ENCODE results near the gene TRIM29. TPM values are rescaled to one million over a fixed set of nuclear protein-coding genes. Genes with fewer than 3 reads are reported as not detected.
"Not testable (repeated sequence)": the region's sequence is repeated elsewhere in the genome, so short reads cannot be mapped to it uniquely, and the experiment has no call there.

The TRIM29 gene
- total RNA-seq, 1 donor from 2014 or later, result not detected

- peaks cover 4% of the 10 kb centered on the region for H3K36me3 Mint-ChIP-seq (ENCODE audit: low read depth, unreplicated experiment)
Measured at GRCh38 chr11:120182372-120182771, 44.5 kb upstream of the TRIM29 start.

DNA sequence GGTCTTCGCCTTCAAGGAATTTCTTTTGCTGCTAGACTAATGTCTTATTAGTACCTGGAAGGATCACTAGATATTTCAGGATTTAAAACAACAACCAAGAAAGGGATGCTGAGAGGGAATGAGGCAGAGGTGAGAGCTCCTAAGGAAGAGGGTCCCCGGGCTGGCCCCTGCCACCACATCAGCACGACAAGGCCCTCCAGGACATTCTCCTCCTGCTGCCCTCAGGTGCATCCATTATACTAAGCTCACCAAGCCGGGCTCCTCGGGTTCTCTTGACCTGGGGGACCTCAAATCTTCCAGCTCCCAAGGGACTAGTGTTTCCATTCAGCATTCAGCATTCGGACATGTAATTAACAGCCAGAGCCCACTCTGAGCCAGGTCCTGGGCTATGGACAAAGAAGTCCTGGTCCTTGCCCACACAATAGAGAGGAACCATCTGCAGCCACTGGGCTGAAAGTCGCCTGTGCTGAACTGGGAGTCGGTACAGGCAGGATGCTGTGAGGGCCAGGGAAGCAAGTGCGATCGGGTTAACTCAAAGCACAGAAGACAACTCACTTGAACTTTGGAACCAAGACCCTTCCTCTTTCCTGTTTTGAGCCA, 43.6 kb upstream of the TRIM29 start:
- Mint-ChIP-seq H3K36me3 (ENCODE audit: low read depth, unreplicated experiment) (peaks cover 4% of the 10 kb centered on the region), H3K27me3 (ENCODE audit: unreplicated experiment) (peaks cover 7% of the 10 kb centered on the region), H3K27ac (ENCODE audit: unreplicated experiment) (no peak overlapping the region), H3K9me3 (ENCODE audit: unreplicated experiment) (no peaks in the 10 kb centered on the region), H3K4me1 (ENCODE audit: unreplicated experiment) (peaks cover 24% of the 10 kb centered on the region), H3K4me3 (ENCODE audit: unreplicated experiment) (no peak overlapping the region)
- TF ChIP-seq, protein P1, sequence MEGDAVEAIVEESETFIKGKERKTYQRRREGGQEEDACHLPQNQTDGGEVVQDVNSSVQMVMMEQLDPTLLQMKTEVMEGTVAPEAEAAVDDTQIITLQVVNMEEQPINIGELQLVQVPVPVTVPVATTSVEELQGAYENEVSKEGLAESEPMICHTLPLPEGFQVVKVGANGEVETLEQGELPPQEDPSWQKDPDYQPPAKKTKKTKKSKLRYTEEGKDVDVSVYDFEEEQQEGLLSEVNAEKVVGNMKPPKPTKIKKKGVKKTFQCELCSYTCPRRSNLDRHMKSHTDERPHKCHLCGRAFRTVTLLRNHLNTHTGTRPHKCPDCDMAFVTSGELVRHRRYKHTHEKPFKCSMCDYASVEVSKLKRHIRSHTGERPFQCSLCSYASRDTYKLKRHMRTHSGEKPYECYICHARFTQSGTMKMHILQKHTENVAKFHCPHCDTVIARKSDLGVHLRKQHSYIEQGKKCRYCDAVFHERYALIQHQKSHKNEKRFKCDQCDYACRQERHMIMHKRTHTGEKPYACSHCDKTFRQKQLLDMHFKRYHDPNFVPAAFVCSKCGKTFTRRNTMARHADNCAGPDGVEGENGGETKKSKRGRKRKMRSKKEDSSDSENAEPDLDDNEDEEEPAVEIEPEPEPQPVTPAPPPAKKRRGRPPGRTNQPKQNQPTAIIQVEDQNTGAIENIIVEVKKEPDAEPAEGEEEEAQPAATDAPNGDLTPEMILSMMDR (IDR thresholded peaks at IDR 0.05; ENCODE audit: unreplicated experiment), result no peak
- DNase-seq (ENCODE audit: low spot score), result no peak

More at GRCh38 chr11:120182372-120182771, 44.5 kb upstream of the TRIM29 start:
- Mint-ChIP-seq H3K9me3 (ENCODE audit: unreplicated experiment) (no peaks in the 10 kb centered on the region), H3K4me1 (ENCODE audit: unreplicated experiment) (peaks cover 32% of the 10 kb centered on the region), H3K4me3 (ENCODE audit: unreplicated experiment) (no peak overlapping the region), H3K27me3 (ENCODE audit: unreplicated experiment) (peaks cover 13% of the 10 kb centered on the region), H3K27ac (ENCODE audit: unreplicated experiment) (no peak overlapping the region)
- no peak for DNase-seq (ENCODE audit: low spot score)
- TF ChIP-seq, protein P1 (IDR thresholded peaks at IDR 0.05; ENCODE audit: unreplicated experiment), result no peak

- no peak for DNase-seq (ENCODE audit: low spot score)
- TF ChIP-seq, protein P1 (IDR thresholded peaks at IDR 0.05; ENCODE audit: unreplicated experiment), result peak; percentile 23
- Mint-ChIP-seq H3K4me3 (ENCODE audit: unreplicated experiment) (no peak overlapping the region), H3K27ac (ENCODE audit: unreplicated experiment) (no peak overlapping the region), H3K27me3 (ENCODE audit: unreplicated experiment) (peaks cover 9% of the 10 kb centered on the region), H3K36me3 (ENCODE audit: low read depth, unreplicated experiment) (peaks cover 4% of the 10 kb centered on the region), H3K9me3 (ENCODE audit: unreplicated experiment) (no peaks in the 10 kb centered on the region), H3K4me1 (ENCODE audit: unreplicated experiment) (peaks cover 22% of the 10 kb centered on the region)
Measured at GRCh38 chr11:120180551-120181232, 42.8 kb upstream of the TRIM29 start.

DNA sequence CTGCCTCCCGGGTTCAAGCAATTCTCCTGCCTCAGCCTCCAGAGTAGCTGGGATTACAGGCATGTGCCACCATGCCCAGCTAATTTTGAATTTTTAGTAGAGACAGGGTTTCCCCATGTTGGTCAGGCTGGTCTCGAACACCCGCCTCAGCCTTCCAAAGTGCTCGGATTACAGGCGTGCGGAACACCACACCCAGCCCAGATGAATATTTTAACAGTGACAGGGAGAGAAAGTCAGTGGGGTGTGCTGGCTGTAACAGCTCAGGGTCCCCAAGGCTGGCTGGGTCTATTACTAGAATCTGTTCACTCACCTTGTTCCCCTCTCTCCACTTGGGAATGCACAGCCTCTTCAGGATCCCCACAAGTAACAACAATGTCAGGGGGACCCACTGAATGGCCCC, 42.1 kb upstream of the TRIM29 start:
- not testable (repeated sequence) for DNase-seq (ENCODE audit: low spot score); H3K36me3 Mint-ChIP-seq (ENCODE audit: low read depth, unreplicated experiment); H3K9me3 Mint-ChIP-seq (ENCODE audit: unreplicated experiment); H3K27me3 Mint-ChIP-seq (ENCODE audit: unreplicated experiment)
- Mint-ChIP-seq H3K4me1 (ENCODE audit: unreplicated experiment) (peaks cover 19% of the 10 kb centered on the region), H3K27ac (ENCODE audit: unreplicated experiment) (peak overlapping the region; percentile 61), H3K4me3 (ENCODE audit: unreplicated experiment) (peak overlapping the region; percentile 60)

- Mint-ChIP-seq H3K36me3 (ENCODE audit: low read depth, unreplicated experiment) (peaks cover 4% of the 10 kb centered on the region), H3K4me3 (ENCODE audit: unreplicated experiment) (no peak overlapping the region), H3K27me3 (ENCODE audit: unreplicated experiment) (peaks cover 9% of the 10 kb centered on the region), H3K9me3 (ENCODE audit: unreplicated experiment) (no peaks in the 10 kb centered on the region), H3K27ac (ENCODE audit: unreplicated experiment) (peak overlapping the region; percentile 13), H3K4me1 (ENCODE audit: unreplicated experiment) (peaks cover 19% of the 10 kb centered on the region)
- no peak for DNase-seq (ENCODE audit: low spot score)
- TF ChIP-seq, protein P1 (IDR thresholded peaks at IDR 0.05; ENCODE audit: unreplicated experiment), result no peak
Measured at GRCh38 chr11:120179057-120179672, 41.3 kb upstream of the TRIM29 start.

Measured in endothelial cell (in vitro differentiated cells).